HEK293 (cell line): ENCODE data around the gene SSTR4.

ENCODE experiments used
- CTCF ChIP-seq: fragments of 450-650 bp; formaldehyde crosslinking; IDR thresholded peaks from 2 replicates; pipeline ENCODE4 v1.5.1; 2016; ENCODE audit warnings: missing biosample characterization, missing genetic modification characterization
- ZEB2 ChIP-seq: fragments of 450-650 bp; formaldehyde crosslinking; IDR thresholded peaks from 2 replicates; pipeline ENCODE4 v1.5.1; 2016; ENCODE audit warnings: missing biosample characterization, missing genetic modification characterization
- ZNF292 ChIP-seq: fragments of 450-650 bp; formaldehyde crosslinking; IDR thresholded peaks from 2 replicates; pipeline ENCODE4 v1.5.1; 2016; ENCODE audit warnings: low read depth, missing biosample characterization, missing genetic modification characterization, borderline replicate concordance
- ZNF302 ChIP-seq: fragments of 450-650 bp; formaldehyde crosslinking; IDR thresholded peaks from 2 replicates; pipeline ENCODE4 v1.5.1; 2016; ENCODE audit warnings: missing biosample characterization, missing genetic modification characterization, low read depth
- ZNF341 ChIP-seq: fragments of 450-650 bp; formaldehyde crosslinking; IDR thresholded peaks from 2 replicates; pipeline ENCODE4; 2016; ENCODE audit warnings: low read depth, missing biosample characterization, missing genetic modification characterization
- ZNF776 ChIP-seq: fragments of 450-650 bp; formaldehyde crosslinking; IDR thresholded peaks from 2 replicates; pipeline ENCODE4 v1.5.0; 2017; ENCODE audit warnings: missing biosample characterization, missing genetic modification characterization, borderline replicate concordance
- TF ChIP-seq, protein P1 (sequence below): fragments of 450-650 bp; formaldehyde crosslinking; IDR thresholded peaks from 2 replicates; pipeline ENCODE4 v1.5.1; 2016; ENCODE audit warnings: missing biosample characterization, missing genetic modification characterization

DNA sequence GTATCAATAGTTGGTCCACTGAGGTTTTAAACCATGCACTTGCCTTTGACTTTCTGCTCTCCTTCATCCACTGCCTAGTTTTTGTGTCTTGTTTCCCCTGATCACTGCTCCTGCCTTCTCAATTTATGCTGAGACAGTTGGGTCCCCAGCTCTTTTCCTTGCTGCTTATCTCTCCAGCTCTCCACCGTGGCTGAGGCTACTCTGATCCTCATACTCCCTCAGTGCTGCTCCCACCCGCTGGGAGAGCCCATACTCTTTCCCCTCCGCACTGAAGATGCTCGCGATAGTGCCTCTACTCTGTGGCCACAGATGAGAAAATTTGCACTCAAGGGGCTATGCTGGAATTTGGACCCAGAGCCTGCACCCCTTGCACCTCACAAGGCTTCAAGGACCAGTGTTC is 17.8 kb downstream of the SSTR4 start:
- TF ChIP-seq CTCF (tag by site-specific recombination) (no peak), ZNF341 (tag by site-specific recombination) (no peak), ZNF302 (tag by site-specific recombination) (no peak), ZNF292 (tag by site-specific recombination) (no peak), ZNF776 (tag by site-specific recombination) (no peak), ZEB2 (tag by site-specific recombination) (no peak)
- TF ChIP-seq, protein P1, sequence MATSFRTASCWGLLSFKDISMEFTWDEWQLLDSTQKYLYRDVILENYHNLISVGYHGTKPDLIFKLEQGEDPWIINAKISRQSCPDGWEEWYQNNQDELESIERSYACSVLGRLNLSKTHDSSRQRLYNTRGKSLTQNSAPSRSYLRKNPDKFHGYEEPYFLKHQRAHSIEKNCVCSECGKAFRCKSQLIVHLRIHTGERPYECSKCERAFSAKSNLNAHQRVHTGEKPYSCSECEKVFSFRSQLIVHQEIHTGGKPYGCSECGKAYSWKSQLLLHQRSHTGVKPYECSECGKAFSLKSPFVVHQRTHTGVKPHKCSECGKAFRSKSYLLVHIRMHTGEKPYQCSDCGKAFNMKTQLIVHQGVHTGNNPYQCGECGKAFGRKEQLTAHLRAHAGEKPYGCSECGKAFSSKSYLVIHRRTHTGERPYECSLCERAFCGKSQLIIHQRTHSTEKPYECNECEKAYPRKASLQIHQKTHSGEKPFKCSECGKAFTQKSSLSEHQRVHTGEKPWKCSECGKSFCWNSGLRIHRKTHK (tag by site-specific recombination), result no peak
